K562 (cell line): ENCODE data around the gene BCL6B. TPM values are rescaled to one million over a fixed set of nuclear protein-coding genes. Genes with fewer than 3 reads are reported as not detected.

Experiments
- CCAR2 ChIP-seq: fragments of 200-400 bp; formaldehyde crosslinking; IDR thresholded peaks from 2 replicates; pipeline ENCODE4 v1.6.1; 2017; ENCODE audit warnings: mild to moderate bottlenecking, low read depth, low read length
- CHD2 ChIP-seq: IDR thresholded peaks from 2 replicates; pipeline ENCODE4 v1.6.1; 2011; ENCODE audit warnings: low read depth, low read length
- HMGXB4 ChIP-seq: sonication (generic); formaldehyde crosslinking; IDR thresholded peaks from 2 replicates; pipeline ENCODE4 v1.8.1; 2023; ENCODE audit warnings: mild to moderate bottlenecking, missing genetic modification reagents
- PHF21A ChIP-seq: fragments of 450-650 bp; IDR thresholded peaks from 2 replicates; pipeline ENCODE4 v1.6.1; 2017; ENCODE audit warnings: low read depth, borderline replicate concordance
- RFX1 ChIP-seq: fragments of 450-650 bp; IDR thresholded peaks from 2 replicates; pipeline ENCODE4 v1.6.1; 2016; ENCODE audit warnings: mild to moderate bottlenecking, moderate library complexity
- SAFB2 ChIP-seq: fragments of 200-400 bp; formaldehyde crosslinking; IDR thresholded peaks from 2 replicates; pipeline ENCODE4 v1.6.1; 2018; ENCODE audit warnings: borderline replicate concordance, low read length, low read depth, moderate library complexity; ENCODE audit not compliant: severe bottlenecking
- SREBF2 ChIP-seq: sonication (generic); formaldehyde crosslinking; IDR thresholded peaks from 2 replicates; pipeline ENCODE4 v1.4.0; 2020; ENCODE audit warnings: mild to moderate bottlenecking, missing genetic modification reagents
- TARDBP ChIP-seq: fragments of 450-650 bp; IDR thresholded peaks from 2 replicates; pipeline ENCODE4 v1.6.1; 2016
- TFAM ChIP-seq: fragments of 250-450 bp; sonication (Bioruptor Pico); conservative IDR thresholded peaks from 2 replicates; pipeline ENCODE4 v1.5.0; 2021; ENCODE audit warnings: mild to moderate bottlenecking, moderate library complexity
- YY1 ChIP-seq, 3 experiments: IDR thresholded peaks; 2 replicates each; pipeline ENCODE4 v1.6.1; 2011; ENCODE audit warnings: low read length in 2 of 3, mild to moderate bottlenecking in 2 of 3, moderate library complexity in 2 of 3, borderline replicate concordance in 1 of 3, control low read depth in 1 of 3, low read depth in 1 of 3; ENCODE audit not compliant: insufficient read depth in 3 of 3, insufficient replicate concordance in 2 of 3, control insufficient read depth in 1 of 3, insufficient read length in 1 of 3; ENCODE audit errors: extremely low read depth in 1 of 3
- ZBTB17 ChIP-seq: fragments of 450-650 bp; formaldehyde crosslinking; IDR thresholded peaks from 2 replicates; pipeline ENCODE4 v1.4.0; 2020; ENCODE audit warnings: mild to moderate bottlenecking
- ZBTB40 ChIP-seq, 2 experiments: fragments of 450-650 bp in 1 of 2; sonication (generic) in 1 of 2; formaldehyde crosslinking in 1 of 2; IDR thresholded peaks; 2 replicates each; pipeline versions ENCODE4 v1.7.1 to v1.9.0; 2016 to 2022; ENCODE audit warnings: inconsistent platforms in 1 of 2, mild to moderate bottlenecking in 1 of 2, missing genetic modification reagents in 1 of 2
- ZNF639 ChIP-seq, 2 experiments: fragments of 200-800 bp in 1 of 2; sonication (Bioruptor generic) in 1 of 2; sonication (generic) in 1 of 2; formaldehyde crosslinking in 1 of 2; IDR thresholded peaks in 1 of 2; conservative IDR thresholded peaks in 1 of 2; 2 replicates each; pipeline versions ENCODE4 v1.5.0 to v1.6.1; 2016 to 2020; ENCODE audit warnings: missing compliant biosample characterization in 1 of 2, missing genetic modification characterization in 1 of 2, missing genetic modification reagents in 1 of 2
- ZNF766 ChIP-seq: fragments of 200-800 bp; sonication (Bioruptor generic); conservative IDR thresholded peaks from 2 replicates; pipeline ENCODE4 v1.6.1; 2016; ENCODE audit warnings: missing genetic modification characterization, missing compliant biosample characterization
- polyA plus RNA-seq, 8 experiments: library from polyadenylated mRNA; depleted of rRNA in 4 of 8; stranded (reverse) in 5 of 8; unstranded in 3 of 8; fragments of >200 nt; fragmentation: Nextera tagmentation in 2 of 8; fragmentation: Illumina TruSeq in 1 of 8; extraction: Ambion mirVana in 2 of 8; extraction: Trizol in 1 of 8; gene quantifications; 2 replicates each; pipeline versions ENCODE4 v1.2.1 to v1.2.3, GENCODE V29; 2011 to 2014; ENCODE audit warnings: inconsistent platforms in 1 of 8, missing spikeins in 1 of 8
- total RNA-seq, 7 experiments: library from RNA; depleted of rRNA in 6 of 7; stranded (reverse); fragments of >200 nt in 6 of 7; fragmentation: Illumina TruSeq in 2 of 7; extraction: Trizol in 2 of 7; gene quantifications; 2 replicates each; pipeline versions ENCODE4 v1.2.1 to v1.2.3, GENCODE V29; 2011 to 2021; ENCODE audit warnings: low replicate concordance in 1 of 7

BCL6B gene
- total and polyA plus RNA-seq, 9 of the 15 experiments (the other 6 are each of a cell fraction or from before 2014, with no cell fraction given), result 0.89 to 5.0 (median 3.6) TPM

GRCh38 chr17:7014261-7014994, 8.4 kb upstream of the BCL6B start (continued):
- TF ChIP-seq ZBTB40 (IDR thresholded peaks at IDR 0.05), result peak; percentile 92
- TF ChIP-seq ZBTB40 (CRISPR knock-in tag; IDR thresholded peaks at IDR 0.05), result no peak
- TF ChIP-seq ZNF639 (CRISPR knock-in tag; conservative IDR thresholded peaks at IDR 0.05 in 1 of 2, IDR thresholded peaks at IDR 0.05 in 1 of 2), result peak in 1 of 2 experiments; percentile 100; a peak in 2 of 4 replicates
- TF ChIP-seq SREBF2 (CRISPR knock-in tag), result no peak
- TF ChIP-seq CCAR2, result no peak
- no peak for TF ChIP-seq CHD2
- TF ChIP-seq HMGXB4 (CRISPR knock-in tag), result no peak
- no peak for TF ChIP-seq PHF21A
- no peak for TF ChIP-seq TFAM
- TF ChIP-seq YY1 (IDR thresholded peaks at IDR 0.05; ENCODE audit: borderline replicate concordance in 1 of 3, control insufficient read depth in 1 of 3, extremely low read depth in 1 of 3, insufficient read depth in 3 of 3, insufficient read length in 1 of 3, insufficient replicate concordance in 2 of 3, low read depth in 1 of 3, low read length in 2 of 3), result peak in 2 of 3 experiments; percentile 18 to 30
- TF ChIP-seq ZBTB17, result no peak
- TF ChIP-seq RFX1, result no peak
- TF ChIP-seq ZNF766 (CRISPR knock-in tag), result no peak
- TF ChIP-seq TARDBP, result peak; percentile 98
- no peak for TF ChIP-seq SAFB2
